Caco-2 (cell line): Measurements from ENCODE around the gene DAO. TPM values are rescaled to one million over a fixed set of nuclear protein-coding genes. Genes with fewer than 3 reads are reported as not detected.

Experiments
- BruUV-seq: library from RNA; stranded (reverse); fragments of 400-500 nt; replicated peaks from 2 replicates; lab custom pipeline; 2021; lab: Mats Ljungman, UMichigan
- CTCF ChIA-PET: fragments of 300-600 bp; sonication (Branson Sonifier 250); formaldehyde crosslinking; loops from one replicate; lab custom pipeline; 2022; ENCODE audit warnings: antibody characterized with exemption; lab: Charles Lee
- POLR2A ChIA-PET: fragments of 300-600 bp; sonication (Branson Sonifier 250); formaldehyde crosslinking; loops from one replicate; lab custom pipeline; 2022; ENCODE audit warnings: antibody characterized with exemption; lab: Charles Lee
- DNase-seq, 2 experiments: peaks; one replicate each; pipeline versions ENCODE4 v3.0.0 to v3.0.0-alpha.2; 2020 to 2022
- H3K27me3 ChIP-seq: replicated peaks from 2 replicates; pipeline ENCODE4 v1.6.0; 2011; ENCODE audit warnings: low read length; ENCODE audit not compliant: control insufficient read depth, insufficient read depth
- H3K36me3 ChIP-seq: 2 replicates; pipeline ENCODE4 v1.5.1; 2011; ENCODE audit warnings: low read length; ENCODE audit not compliant: control insufficient read depth, insufficient read depth
- H3K4me1 ChIP-seq: fragments of 250-450 bp; sonication (Bioruptor Pico); 2 replicates; pipeline ENCODE4 v1.5.1; 2020; ENCODE audit warnings: mild to moderate bottlenecking
- H3K4me3 ChIP-seq: 2 replicates; pipeline ENCODE4 v1.5.1; 2011; ENCODE audit warnings: low read depth, mild to moderate bottlenecking, control low read depth, low read length
- H3K9me3 ChIP-seq: fragments of 250-450 bp; sonication (Bioruptor Pico); 2 replicates; pipeline ENCODE4 v1.5.1; 2020; ENCODE audit warnings: mild to moderate bottlenecking, moderate library complexity
- H3K27ac Mint-ChIP-seq: one replicate; pipeline ENCODE4 v1.8.0; 2022; ENCODE audit warnings: mixed read lengths; ENCODE audit not compliant: unreplicated experiment
- H3K27me3 Mint-ChIP-seq: one replicate; pipeline ENCODE4 v1.8.0; 2022; ENCODE audit warnings: mixed read lengths; ENCODE audit not compliant: insufficient read depth, unreplicated experiment
- H3K36me3 Mint-ChIP-seq: one replicate; pipeline ENCODE4 v1.8.0; 2022; ENCODE audit warnings: mild to moderate bottlenecking, mixed read lengths; ENCODE audit not compliant: insufficient read depth, unreplicated experiment
- H3K4me1 Mint-ChIP-seq: one replicate; pipeline ENCODE4 v1.8.0; 2022; ENCODE audit warnings: low read depth, mixed read lengths; ENCODE audit not compliant: unreplicated experiment
- H3K4me3 Mint-ChIP-seq: one replicate; pipeline ENCODE4 v1.8.0; 2022; ENCODE audit warnings: mild to moderate bottlenecking, moderate library complexity, mixed read lengths; ENCODE audit not compliant: unreplicated experiment
- H3K9me3 Mint-ChIP-seq: one replicate; pipeline ENCODE4 v1.8.0; 2022; ENCODE audit warnings: mixed read lengths; ENCODE audit not compliant: unreplicated experiment
- CTCF ChIP-seq, 2 experiments: fragments of 200-600 bp in 1 of 2; IDR thresholded peaks; 1 replicate in 1 of 2; 2 replicates in 1 of 2; pipeline versions ENCODE4 v1.5.1 to v1.8.0; 2011 to 2022; ENCODE audit warnings: antibody characterized with exemption in 1 of 2, control low read depth in 1 of 2, inconsistent platforms in 1 of 2, low read depth in 1 of 2, low read length in 1 of 2, mild to moderate bottlenecking in 1 of 2, moderate library complexity in 1 of 2; ENCODE audit not compliant: insufficient read depth in 1 of 2, severe bottlenecking in 1 of 2, unreplicated experiment in 1 of 2
- intact Hi-C: fragments of 100-400 bp; cut with micrococcal nuclease; formaldehyde crosslinking; loops from one replicate; pipeline ENCODE4 v1.10.0; 2022; ENCODE audit not compliant: unreplicated experiment
- total RNA-seq: library from RNA; stranded (reverse); gene quantifications from 2 replicates; pipeline ENCODE4 v1.2.3, GENCODE V29; 2022

The DAO gene
- total RNA-seq, 1 experiment from 2014 or later = not detected

GRCh38 chr12:108888031-108888430, 8.1 kb downstream of the DAO start:
- H3K9me3 Mint-ChIP-seq = peaks cover 10% of the 10 kb centered on the region
- Histone ChIP-seq H3K27me3 (no peaks in the 10 kb centered on the region), H3K9me3 (peaks cover 11% of the 10 kb centered on the region; the same call in 1 of the 2 replicates), H3K4me3 (no peak overlapping the region), H3K4me1 (no peaks in the 10 kb centered on the region), H3K36me3 (no peaks in the 10 kb centered on the region)
- BruUV-seq = no TSS peak
- DNase-seq = no peak
- POLR2A ChIA-PET = no interaction called here
- H3K36me3 Mint-ChIP-seq = no peaks in the 10 kb centered on the region
- no peak overlapping the region for H3K4me3 Mint-ChIP-seq
- CTCF ChIA-PET = no interaction called here
- no peaks in the 10 kb centered on the region for H3K4me1 Mint-ChIP-seq
- no peaks in the 10 kb centered on the region for H3K27me3 Mint-ChIP-seq
- H3K27ac Mint-ChIP-seq = no peak overlapping the region
- no peak for TF ChIP-seq CTCF (IDR thresholded peaks at IDR 0.05; ENCODE audit: insufficient read depth in 1 of 2, low read depth in 1 of 2, low read length in 1 of 2, severe bottlenecking in 1 of 2, unreplicated experiment in 1 of 2)
- intact Hi-C loops = no loop called here

- H3K4me1 Mint-ChIP-seq = peaks cover 2% of the 10 kb centered on the region
- no peak overlapping the region for H3K4me3 ChIP-seq
- intact Hi-C loops = no loop called here
- no TSS peak for BruUV-seq
- CTCF ChIA-PET = no interaction called here
- no peaks in the 10 kb centered on the region for H3K36me3 Mint-ChIP-seq
- no peaks in the 10 kb centered on the region for H3K4me1 ChIP-seq
- H3K27me3 Mint-ChIP-seq = no peaks in the 10 kb centered on the region
- DNase-seq = peak in 1 of 2 experiments; percentile 47
- H3K36me3 ChIP-seq = no peaks in the 10 kb centered on the region
- POLR2A ChIA-PET = no interaction called here
- no peak overlapping the region for H3K27ac Mint-ChIP-seq
- no peak for TF ChIP-seq CTCF (IDR thresholded peaks at IDR 0.05; ENCODE audit: insufficient read depth in 1 of 2, low read depth in 1 of 2, low read length in 1 of 2, severe bottlenecking in 1 of 2, unreplicated experiment in 1 of 2)
- peaks cover 11% of the 10 kb centered on the region; the same call in 1 of the 2 replicates for H3K9me3 ChIP-seq
- peaks cover 10% of the 10 kb centered on the region for H3K9me3 Mint-ChIP-seq
- no peak overlapping the region for H3K4me3 Mint-ChIP-seq
- H3K27me3 ChIP-seq = no peaks in the 10 kb centered on the region
These were observed 10.3 kb downstream of the DAO start for GRCh38 chr12:108890208-108890607.

GRCh38 chr12:108895220-108895802, 15.4 kb downstream of the DAO start:
- TF ChIP-seq CTCF (IDR thresholded peaks at IDR 0.05; ENCODE audit: insufficient read depth in 1 of 2, low read depth in 1 of 2, low read length in 1 of 2, severe bottlenecking in 1 of 2, unreplicated experiment in 1 of 2) = no peak
- POLR2A ChIA-PET = no interaction called here
- intact Hi-C loops = no loop called here
- H3K4me1 Mint-ChIP-seq = peaks cover 7% of the 10 kb centered on the region
- Histone ChIP-seq H3K4me1 (peaks cover 9% of the 10 kb centered on the region), H3K27me3 (no peaks in the 10 kb centered on the region), H3K4me3 (no peak overlapping the region), H3K36me3 (no peaks in the 10 kb centered on the region), H3K9me3 (peaks cover 7% of the 10 kb centered on the region; the same call in 1 of the 2 replicates)
- DNase-seq = no peak
- no peak overlapping the region for H3K4me3 Mint-ChIP-seq
- BruUV-seq = no TSS peak
- H3K27ac Mint-ChIP-seq = no peak overlapping the region
- H3K36me3 Mint-ChIP-seq = no peaks in the 10 kb centered on the region
- CTCF ChIA-PET = no interaction called here
- H3K9me3 Mint-ChIP-seq = peaks cover 6% of the 10 kb centered on the region
- H3K27me3 Mint-ChIP-seq = no peaks in the 10 kb centered on the region
